ENCODE measurements around the gene CPS1. TPM values are rescaled to one million over a fixed set of nuclear protein-coding genes. Genes with fewer than 3 reads are reported as not detected.

CPS1 gene
- total RNA-seq, 1 donor from 2014 or later: 4.4 TPM

- Mint-ChIP-seq H3K4me1 (peaks cover 13% of the 10 kb centered on the region), H3K4me3 (no peak overlapping the region), H3K27me3 (ENCODE audit: low read depth) (no peaks in the 10 kb centered on the region), H3K27ac (no peak overlapping the region), H3K9me3 (no peaks in the 10 kb centered on the region), H3K36me3 (no peaks in the 10 kb centered on the region)
- DNase-seq (ENCODE audit: low spot score in 2 of 2, unreplicated experiment in 2 of 2): no peak
- no peak for TF ChIP-seq CTCF (IDR thresholded peaks at IDR 0.05; ENCODE audit: unreplicated experiment)
Observed at GRCh38 chr2:210562502-210563080, 6.2 kb downstream of the CPS1 start.

GRCh38 chr2:210567279-210567678, 10.9 kb downstream of the CPS1 start:
- Mint-ChIP-seq H3K27ac (no peak overlapping the region), H3K4me3 (no peak overlapping the region), H3K36me3 (no peaks in the 10 kb centered on the region), H3K4me1 (peaks cover 8% of the 10 kb centered on the region), H3K9me3 (no peaks in the 10 kb centered on the region), H3K27me3 (ENCODE audit: low read depth) (peaks cover 2% of the 10 kb centered on the region)
- TF ChIP-seq CTCF (IDR thresholded peaks at IDR 0.05; ENCODE audit: unreplicated experiment): no peak
- DNase-seq (ENCODE audit: low spot score in 2 of 2, unreplicated experiment in 2 of 2): no peak

GRCh38 chr2:210568108-210568507, 11.7 kb downstream of the CPS1 start:
- no peaks in the 10 kb centered on the region for H3K36me3 Mint-ChIP-seq
- TF ChIP-seq CTCF (IDR thresholded peaks at IDR 0.05; ENCODE audit: unreplicated experiment): no peak
- no peak overlapping the region for H3K27ac Mint-ChIP-seq
- H3K4me3 Mint-ChIP-seq: no peak overlapping the region
- H3K4me1 Mint-ChIP-seq: peaks cover 3% of the 10 kb centered on the region
- DNase-seq (ENCODE audit: low spot score in 2 of 2, unreplicated experiment in 2 of 2): no peak
- H3K27me3 Mint-ChIP-seq (ENCODE audit: low read depth): peaks cover 2% of the 10 kb centered on the region
- H3K9me3 Mint-ChIP-seq: no peaks in the 10 kb centered on the region

- Mint-ChIP-seq H3K4me3 (no peak overlapping the region), H3K27ac (no peak overlapping the region), H3K36me3 (no peaks in the 10 kb centered on the region), H3K4me1 (no peaks in the 10 kb centered on the region), H3K27me3 (ENCODE audit: low read depth) (no peaks in the 10 kb centered on the region), H3K9me3 (no peaks in the 10 kb centered on the region)
- peak; percentile 69 for TF ChIP-seq CTCF (IDR thresholded peaks at IDR 0.05; ENCODE audit: unreplicated experiment)
- no peak for DNase-seq (ENCODE audit: low spot score in 2 of 2, unreplicated experiment in 2 of 2)
Observed at GRCh38 chr2:210577263-210578071, 21.1 kb downstream of the CPS1 start.

- Mint-ChIP-seq H3K36me3 (no peaks in the 10 kb centered on the region), H3K4me3 (no peak overlapping the region), H3K27me3 (ENCODE audit: low read depth) (no peaks in the 10 kb centered on the region), H3K27ac (no peak overlapping the region), H3K9me3 (no peaks in the 10 kb centered on the region), H3K4me1 (no peaks in the 10 kb centered on the region)
- DNase-seq (ENCODE audit: low spot score in 2 of 2, unreplicated experiment in 2 of 2): no peak
- no peak for TF ChIP-seq CTCF (IDR thresholded peaks at IDR 0.05; ENCODE audit: unreplicated experiment)
Observed at GRCh38 chr2:210584834-210585233, 28.4 kb downstream of the CPS1 start.

Data from mesothelial cell of epicardium (in vitro differentiated cells).